ENCODE data around the gene KLF2.

DNA sequence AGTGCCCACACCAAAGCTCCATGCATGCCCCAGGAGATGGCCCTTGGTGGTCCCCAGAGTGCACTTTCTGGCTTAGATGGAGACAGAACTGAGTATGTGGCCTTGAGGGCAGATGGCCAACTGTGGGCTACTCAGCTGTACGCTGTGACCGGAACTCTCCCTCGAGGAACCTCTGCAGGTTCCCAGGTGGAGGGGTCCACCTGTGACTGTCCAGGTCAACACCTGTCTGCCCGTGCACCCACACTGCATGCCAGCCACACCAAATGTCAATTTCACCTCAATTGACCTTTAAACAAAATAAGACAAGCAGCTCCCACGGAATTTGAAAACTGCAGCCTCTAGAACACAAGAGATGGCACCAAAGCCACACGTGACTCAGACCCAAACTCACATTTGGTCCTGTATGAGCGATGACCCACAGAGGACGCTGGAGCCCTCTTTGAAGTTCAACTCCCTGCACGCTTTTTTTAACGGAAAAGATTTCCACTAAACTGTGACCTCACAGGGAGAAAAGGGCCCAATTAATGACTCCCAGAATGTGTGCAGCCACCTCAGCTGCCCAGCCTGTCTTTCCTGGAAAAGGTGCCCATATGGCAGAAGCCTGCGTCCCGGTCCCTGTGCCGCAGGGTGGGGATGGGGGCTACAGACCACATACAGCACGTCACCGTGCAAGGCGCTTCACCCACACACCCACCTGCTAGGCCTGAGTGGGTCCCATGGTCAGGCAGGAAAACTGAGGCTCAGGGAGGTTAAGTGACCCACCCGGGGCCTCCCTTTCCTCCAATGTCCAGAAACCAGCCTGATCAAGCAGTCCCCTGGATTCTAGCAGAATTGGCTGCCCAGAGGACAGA, 47.7 kb downstream of the KLF2 start:
- TF ChIP-seq, protein P1, sequence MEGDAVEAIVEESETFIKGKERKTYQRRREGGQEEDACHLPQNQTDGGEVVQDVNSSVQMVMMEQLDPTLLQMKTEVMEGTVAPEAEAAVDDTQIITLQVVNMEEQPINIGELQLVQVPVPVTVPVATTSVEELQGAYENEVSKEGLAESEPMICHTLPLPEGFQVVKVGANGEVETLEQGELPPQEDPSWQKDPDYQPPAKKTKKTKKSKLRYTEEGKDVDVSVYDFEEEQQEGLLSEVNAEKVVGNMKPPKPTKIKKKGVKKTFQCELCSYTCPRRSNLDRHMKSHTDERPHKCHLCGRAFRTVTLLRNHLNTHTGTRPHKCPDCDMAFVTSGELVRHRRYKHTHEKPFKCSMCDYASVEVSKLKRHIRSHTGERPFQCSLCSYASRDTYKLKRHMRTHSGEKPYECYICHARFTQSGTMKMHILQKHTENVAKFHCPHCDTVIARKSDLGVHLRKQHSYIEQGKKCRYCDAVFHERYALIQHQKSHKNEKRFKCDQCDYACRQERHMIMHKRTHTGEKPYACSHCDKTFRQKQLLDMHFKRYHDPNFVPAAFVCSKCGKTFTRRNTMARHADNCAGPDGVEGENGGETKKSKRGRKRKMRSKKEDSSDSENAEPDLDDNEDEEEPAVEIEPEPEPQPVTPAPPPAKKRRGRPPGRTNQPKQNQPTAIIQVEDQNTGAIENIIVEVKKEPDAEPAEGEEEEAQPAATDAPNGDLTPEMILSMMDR (IDR thresholded peaks at IDR 0.05) = no peak
- no peak for TF ChIP-seq EZH2 (IDR thresholded peaks at IDR 0.05; ENCODE audit: borderline replicate concordance, insufficient read depth, low read depth, low read length, poor library complexity, severe bottlenecking)

All from B cell (primary cell).